HG02610 (cell line): Measurements from ENCODE around the gene CDH2.

ENCODE experiments used
- ATAC-seq: cut with Tn5 transposase; IDR thresholded peaks from one replicate; pipeline ENCODE4 v1.9.1; 2021; ENCODE audit warnings: mild to moderate bottlenecking, moderate library complexity; ENCODE audit not compliant: unreplicated experiment

The CDH2 gene

DNA sequence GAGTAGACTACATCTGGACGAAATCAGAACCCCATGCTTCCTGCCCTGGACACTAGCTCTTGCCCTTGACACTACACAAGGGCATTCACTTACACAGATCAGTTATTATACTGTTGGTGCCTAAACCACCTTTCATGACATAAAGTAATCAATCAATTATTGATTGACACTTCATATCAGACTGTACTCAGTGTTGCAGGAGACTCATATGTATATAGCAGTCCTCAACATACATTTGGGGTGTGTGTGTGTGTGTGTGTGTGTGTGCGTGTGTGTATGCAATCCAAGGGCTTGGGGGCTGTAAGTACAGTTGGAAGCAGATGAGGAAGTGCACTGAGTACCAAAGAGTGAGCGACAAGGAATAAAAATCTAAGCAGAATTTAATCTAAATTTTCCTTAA is 5.1 kb downstream of the CDH2 start:
- ATAC-seq: no peak

DNA sequence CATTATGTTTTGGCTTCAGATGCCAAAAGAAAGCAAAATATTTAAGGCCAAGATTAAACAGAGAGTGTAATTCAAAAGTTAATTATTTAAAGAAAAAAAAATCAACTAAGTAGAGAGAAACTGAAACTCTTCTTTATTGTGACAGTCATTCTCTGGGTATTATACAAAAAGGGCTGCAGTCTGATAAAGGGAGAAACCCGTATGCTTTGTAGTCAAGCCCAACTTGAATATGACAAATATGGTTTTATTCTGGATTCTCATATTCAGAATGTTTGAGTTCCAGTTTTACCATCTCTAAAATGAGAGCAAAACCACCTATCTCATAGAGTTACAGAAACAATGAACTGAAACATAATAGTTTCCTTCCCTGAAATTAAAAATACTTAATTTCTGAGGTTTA is 8.2 kb downstream of the CDH2 start:
- no peak for ATAC-seq

DNA sequence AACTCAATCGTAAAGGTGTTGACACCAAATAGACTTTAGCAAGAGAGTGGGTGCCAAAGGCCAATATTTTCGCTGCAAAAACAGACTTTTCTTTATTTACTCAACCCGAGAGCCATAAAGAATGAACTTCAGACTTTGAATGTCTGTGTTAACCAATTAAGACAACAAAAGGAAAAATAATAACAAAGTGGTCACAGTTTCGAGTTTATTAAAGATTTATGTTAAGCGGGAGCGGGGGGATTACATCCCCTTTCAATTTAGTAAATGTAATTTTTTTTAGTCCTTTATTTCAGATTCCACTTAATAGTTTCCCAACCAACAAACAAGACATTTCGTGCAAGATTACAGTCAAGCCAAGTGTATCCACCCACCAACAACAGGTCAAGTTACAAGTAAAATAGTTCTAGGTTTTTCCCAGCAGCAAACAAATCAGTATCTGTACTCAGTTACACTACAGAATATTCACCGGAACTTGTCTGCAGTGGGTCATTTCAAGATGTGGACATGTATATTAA is 9.0 kb downstream of the CDH2 start:
- no peak for ATAC-seq

DNA sequence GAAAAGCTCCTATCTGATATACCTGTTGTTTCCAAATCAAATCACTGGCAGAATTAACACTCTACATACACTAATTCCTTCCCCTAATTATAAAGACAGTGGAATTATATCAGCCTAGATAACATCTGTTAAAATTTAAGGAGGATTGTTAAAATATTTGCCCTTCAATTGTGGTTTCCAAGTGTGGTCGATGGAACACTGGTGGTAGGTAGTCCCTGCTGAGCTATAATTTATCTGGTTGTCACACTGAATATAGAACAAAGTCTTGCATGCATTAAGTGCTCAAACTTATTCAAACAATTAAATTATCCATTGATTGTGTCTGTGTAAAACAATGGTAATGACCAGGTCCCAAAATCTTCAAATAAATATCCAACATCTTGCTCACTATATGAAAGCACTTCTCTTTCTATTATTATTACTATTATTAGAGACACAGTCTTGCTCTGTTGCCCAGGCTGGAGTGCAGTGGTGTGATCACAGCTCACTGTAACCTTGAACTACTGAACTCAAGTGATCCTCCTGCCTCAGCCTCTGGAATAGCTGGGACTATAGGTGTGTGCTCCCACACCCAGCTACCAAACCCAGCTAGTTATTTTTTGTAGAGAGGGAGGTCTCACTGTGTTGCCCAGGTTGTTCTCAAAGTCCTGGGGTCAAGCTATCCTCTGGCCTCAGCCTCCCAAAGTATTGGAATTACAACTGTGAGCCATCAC is 12.0 kb downstream of the CDH2 start:
- ATAC-seq: no peak

DNA sequence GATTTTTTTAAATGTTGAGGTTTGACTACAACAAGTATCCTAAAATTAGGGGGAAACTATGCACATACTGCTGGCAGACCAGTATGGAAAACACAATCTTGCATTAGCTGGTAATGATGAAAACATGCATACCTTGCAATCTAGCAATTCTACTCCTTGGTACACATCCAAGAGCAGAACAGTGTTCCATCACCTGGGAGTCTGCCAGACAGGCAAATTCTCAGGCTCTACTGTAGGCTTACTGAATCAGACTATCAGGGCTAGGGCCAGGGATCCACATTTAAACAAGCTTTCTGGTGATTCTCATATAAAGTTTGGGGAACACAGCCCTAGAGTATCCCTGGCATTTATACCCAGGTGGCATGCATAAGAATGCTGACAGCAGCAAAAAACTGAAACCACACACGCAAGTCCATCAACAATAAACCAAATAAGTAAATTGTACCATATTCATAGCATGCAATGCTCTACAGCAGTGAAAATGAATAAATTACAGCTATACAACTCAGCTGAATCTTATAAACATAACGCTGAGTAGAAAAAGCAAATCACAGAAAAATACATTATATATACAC is 13.6 kb downstream of the CDH2 start:
- no peak for ATAC-seq

DNA sequence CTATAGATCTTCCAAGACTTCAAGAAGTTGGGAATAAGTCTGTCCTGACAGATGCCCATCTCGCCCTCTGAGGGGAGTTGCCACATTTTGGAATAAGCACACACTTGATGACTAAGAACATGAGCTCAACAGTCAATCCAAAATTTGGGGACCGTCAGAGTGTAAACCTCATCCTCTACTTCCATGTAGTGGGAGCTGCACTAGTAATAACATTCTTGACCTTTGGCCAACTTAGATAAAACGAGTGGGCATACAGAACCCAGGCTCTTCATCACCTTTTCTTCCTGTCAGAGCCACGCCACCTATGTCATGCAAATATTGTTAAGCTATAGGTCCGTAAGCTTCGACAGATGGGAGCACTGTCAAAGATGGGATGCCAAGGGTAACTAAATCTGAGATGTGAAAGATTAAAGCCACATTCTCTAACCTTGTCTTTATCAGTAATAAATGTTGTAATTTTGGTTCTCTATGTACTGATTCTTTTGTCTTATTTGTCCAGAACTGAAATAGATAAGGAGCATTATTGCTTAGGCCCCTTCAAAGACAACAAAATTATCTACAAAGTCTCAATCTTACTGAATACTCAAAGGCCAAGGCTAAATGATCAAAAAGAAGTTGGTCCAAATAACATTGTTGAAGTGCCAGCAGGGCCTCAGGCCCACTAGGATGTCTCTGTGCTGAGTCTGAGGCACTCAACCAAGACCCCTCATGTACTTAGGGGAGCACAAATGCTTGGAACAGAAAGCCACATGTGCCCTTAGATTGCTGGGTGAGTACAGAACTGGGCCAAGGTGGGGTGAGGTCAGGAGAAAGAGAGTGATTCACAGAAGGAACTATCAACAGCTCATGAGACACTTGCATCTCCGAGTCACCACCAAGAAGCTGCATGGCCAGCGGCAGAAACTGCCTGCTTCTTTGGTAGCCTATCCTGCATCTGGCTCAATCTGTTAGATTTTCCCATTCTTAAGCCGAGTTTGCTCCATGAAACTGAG is 15.0 kb downstream of the CDH2 start:
- ATAC-seq: no peak

DNA sequence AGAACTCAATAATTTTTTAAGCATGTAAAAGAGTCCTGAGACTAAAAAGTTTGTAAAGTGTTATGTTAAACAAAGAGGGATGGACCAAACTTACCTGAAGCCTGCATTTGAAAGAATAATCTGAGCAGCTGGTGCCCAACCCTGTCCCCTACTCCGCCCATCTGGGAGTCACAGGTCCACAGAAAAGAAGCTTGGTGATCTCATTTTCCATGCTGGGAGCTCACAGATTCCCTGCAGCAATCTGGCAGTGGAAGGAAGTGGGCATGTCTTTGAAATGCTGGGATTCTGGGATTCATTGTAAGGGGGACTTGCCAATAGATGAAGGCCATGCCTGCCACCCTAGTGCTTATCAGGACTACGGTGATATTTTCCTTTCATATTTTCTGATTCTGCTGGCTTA is 17.9 kb downstream of the CDH2 start:
- no peak for ATAC-seq

DNA sequence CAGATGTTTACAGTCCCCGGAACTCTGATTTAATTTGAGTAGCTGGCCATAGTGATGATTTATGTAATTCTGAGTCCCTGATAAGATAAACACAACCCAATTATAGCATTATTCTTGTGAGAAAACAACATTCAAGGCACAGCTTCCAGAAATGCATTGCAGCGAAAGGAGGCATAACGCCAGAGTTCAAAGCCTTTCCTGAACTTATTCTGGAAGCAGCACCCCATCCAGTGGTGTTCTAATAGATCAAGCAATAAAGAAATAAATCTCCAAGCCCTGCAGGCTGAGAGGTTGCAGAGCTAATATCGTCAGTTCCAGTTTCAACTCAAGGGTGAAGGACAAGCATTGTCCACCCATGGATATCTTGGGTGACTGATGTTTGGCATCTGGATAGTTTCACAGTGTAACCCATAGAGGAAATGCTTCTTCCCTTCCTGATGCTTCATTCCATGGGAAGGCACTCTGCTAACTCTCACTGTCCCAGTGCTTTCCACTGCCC is 18.8 kb downstream of the CDH2 start:
- no peak for ATAC-seq

DNA sequence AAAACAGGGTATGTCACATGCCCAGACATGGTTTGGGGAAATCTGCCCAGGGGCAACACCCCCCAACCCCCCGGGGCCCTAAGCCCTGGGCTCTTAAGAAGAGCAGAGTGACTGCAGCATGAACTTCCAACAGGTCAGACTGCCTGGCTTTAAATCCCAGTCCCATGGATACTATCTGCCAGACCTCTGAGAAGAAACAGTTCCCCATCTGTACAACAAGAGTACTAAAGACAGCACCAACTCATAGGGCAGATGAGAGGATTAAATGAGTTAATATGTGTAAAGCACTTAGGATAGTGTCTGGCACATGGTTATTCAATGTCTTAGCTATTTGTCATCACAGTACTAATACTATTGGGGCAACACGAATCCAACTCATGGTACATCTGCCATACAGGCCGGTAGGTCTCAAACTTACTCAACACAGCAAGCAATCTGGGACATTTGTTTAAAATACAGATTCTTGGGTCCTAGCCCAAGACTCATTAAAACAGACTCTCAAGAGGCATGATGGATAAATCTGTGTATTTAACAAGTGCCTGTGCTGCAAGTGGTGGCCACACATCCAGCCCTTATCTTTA is 23.4 kb downstream of the CDH2 start:
- ATAC-seq: no peak

DNA sequence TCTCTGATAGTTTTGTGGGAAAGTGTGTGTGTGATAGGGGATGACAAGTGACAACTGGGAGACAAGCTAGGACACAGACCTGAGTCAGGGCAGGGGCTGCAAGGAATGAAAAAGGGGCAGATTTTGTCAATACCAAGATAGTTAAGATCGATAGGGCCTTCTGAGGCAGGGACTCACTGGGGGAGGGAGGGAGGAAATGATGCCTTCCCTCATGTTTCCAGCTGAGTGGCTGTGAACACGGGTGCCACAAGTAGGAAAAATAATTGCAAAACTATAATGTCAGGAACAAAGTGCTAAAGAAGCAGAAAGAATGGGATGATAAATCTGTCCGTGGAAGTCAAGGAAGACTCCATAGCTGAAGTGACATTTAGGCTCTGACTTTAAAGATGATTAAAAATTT is 24.2 kb downstream of the CDH2 start:
- ATAC-seq: no peak

DNA sequence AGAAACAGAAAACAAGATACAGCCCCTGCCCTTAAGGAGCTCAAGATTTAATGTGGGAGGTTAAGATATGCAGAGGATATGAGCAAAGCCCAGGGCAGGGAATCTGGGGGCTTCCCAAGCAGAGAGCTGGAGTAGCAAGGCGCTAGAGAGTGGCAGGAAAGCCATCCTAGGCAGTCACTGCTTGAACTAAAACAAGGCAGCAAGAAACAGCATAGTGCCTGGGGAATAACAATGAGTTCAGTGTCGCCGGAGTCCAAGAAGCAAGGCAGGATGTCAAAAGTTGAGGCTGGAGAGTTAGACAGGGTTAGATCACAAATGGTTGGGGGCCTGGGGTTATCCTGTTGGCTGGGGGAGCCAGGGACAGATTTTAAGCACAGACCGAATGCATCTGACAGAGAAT is 24.6 kb downstream of the CDH2 start:
- ATAC-seq: no peak

DNA sequence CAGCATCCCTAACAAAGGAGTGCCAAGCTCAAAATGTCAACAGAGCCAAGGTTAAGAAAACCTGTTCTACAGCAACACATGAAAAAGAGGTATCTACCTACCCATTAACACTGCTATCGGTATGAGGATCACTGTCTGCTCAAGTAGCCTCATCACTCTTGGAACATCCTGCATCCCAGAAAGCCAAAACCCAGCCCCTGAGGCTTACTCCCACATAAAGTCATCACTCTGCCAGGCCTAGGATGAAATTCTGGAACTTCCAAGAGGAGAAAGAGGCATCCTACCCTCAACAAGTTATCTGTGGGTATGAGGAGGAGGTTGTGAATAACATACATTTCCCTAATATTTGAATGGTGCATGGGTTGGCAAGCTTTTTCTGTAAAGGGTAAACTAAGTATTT is 25.5 kb downstream of the CDH2 start:
- ATAC-seq: no peak

DNA sequence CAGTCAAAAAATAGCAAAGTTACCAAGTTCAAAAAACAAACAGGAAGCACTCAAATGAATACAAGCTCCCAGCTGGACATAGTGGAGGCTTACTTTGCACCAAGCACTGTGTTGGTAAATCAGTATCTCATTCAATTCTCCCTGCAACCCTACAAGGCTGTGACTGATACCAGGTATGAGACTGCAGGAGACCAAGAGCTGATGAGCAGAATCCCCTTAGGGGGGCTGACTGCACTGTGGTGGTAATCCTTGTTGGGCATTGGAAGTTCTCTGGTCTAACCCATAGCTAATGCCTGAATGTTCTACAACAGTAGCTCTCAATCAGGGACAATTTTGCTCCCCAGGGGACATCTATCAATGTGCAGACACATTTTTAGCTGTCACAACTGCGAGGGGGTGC is 26.0 kb downstream of the CDH2 start:
- no peak for ATAC-seq

DNA sequence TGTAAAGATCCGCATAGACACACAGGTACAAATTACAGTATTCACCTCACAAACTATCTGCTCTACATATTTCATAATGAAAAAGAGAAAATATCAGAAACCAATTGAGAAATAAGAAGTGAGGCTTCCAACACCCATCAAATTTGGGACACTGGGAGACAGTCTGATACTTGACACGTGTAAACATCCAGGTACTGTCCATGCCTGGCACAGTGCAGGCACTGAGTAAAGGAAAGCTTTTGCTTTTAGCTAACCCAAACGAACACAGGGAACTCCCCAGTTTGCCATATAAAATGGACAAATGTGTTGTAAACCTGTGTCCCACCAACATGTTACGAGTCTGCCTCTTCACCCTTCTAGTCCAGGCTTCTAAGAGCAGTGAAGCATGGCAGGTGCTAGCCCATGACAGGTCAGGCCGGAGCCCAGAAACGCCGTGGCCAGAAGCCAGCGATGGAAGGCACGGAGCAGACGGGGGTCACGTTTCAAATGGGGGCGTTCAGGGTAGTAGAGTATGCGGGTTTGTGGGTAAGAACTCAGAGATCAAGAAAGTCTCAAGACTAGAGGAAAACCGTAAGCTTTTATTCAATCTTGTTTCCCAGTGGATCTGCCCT is 27.0 kb downstream of the CDH2 start:
- ATAC-seq: no peak

DNA sequence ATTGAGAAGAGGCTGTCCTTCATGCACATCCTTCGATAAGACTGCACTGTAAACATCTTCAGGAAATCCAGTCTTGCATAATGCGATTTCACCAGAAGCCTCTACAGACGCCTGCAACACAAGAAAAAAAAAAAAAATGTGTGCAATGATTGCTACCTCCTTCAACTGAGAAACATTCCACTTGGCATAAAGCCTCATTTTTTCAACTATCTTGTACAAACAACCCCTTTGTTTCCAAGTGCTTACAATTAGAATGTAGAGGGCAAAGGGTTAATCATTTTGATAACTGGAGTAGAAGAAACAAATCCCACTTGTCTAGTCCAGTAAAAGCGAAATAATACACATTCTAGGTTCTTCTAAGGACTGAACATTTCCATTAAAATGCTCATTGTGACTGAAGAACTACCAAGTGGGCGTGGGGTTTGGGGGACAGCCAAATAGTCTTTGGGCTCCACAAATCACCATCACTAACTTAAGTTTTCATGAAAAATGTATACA is 29.2 kb downstream of the CDH2 start:
- ATAC-seq: no peak

DNA sequence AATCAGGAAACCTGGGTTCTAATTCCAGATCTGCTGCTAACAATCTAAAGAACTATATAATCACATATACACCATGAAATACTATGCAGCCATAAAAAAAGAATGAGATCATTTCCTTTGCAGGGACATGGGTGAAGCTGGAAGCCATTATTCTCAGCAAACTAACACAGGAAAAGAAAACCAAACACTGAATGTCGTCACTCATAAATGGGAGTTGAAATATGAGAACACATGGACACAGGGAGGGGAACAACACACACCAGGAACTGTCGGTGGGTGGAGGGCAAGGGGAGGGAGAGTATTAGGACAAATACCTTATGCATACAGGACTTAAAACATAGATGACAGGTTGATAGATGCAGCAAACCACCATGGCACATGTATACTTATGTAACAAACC is 33.2 kb downstream of the CDH2 start:
- ATAC-seq: no peak

DNA sequence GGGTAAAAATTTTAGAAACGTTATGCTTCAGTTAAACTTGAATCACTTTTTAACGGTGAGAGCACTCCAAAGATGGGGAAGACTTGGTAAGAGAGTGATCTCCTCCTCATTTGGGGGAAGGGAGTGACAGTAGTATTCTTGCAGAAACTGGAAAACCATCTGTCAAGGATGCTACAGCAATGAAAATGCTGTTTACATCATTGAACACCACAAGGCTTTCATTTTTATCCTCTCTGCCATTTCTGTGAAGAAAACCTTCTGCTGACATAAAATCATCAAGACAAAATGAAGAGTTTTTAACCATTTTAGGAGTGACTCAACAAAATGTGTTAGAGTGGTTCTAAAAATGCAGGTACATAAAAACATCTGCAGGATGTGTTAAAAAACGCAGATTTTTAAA is 38.1 kb downstream of the CDH2 start:
- ATAC-seq: no peak

DNA sequence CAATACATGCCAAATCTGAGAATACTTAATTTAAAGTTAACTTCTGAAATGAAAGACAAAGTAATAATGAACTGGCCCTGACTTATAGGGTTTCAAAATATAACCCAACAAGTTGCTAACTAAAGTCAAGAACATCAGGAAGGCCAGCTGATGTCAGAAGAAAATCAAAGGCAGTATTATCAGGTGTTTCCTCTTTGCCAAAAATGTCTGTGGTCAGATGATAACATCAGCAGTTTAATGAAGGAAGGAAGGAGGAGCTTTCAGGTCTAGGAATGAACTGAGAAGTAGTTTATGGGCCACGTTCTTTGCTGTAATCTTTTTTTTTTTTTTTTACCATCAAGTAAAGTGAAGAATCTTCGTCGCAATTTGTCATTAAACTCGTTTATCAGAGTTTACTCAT is 40.9 kb downstream of the CDH2 start:
- ATAC-seq: no peak

DNA sequence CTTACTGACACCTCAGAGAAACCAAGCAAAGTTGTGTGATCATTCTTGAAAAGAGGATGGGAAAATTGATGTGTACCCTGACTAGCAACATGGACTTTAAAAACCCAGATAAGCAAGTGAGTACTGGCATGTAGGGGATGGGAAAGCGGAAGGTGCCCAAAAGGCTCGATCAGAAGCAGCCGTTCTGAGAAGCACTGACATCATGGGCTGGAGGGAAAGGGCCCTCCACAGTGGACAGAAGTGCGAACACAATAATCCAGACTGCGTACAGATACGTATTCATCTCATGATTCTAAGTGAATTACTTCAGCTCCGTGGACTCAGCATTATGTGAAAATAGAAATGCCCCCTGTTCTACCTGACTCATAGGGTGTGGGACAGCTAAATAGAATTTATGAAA is 42.2 kb downstream of the CDH2 start:
- no peak for ATAC-seq

DNA sequence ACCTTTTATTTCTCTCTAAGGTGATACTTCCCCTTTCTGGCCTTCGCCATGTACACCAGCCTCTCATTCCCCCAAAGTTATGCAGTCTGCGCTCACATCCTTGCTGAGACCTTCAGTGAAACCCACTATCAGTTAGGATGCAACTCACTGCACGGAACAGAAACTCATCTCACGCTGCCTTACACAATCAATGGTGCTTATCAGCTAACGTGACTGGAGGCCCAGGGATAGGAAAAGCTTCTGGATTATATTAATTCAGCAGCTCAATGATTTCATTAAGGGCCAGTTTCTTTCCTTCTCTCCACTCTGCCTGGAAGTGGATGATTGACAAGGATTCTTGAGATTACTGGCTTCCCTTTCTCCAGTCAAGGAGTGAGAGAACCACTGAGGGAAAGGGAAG is 44.8 kb downstream of the CDH2 start:
- ATAC-seq: no peak

DNA sequence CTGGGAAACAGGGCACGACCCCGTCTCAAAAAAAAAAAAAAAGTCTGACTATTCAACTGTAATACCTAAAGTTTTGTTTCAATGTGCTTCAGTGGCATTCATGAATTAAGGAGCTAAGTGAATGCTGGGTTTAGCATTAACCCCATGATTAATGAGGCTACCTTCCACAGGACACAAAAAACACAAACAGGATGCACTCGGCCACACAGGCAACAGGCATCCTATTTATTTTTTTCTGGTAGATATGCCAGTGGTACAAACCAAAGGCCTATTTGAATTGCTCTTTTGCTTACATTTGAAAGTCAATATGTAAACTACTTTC is 48.3 kb downstream of the CDH2 start:
- no peak for ATAC-seq
